Activated CD8-positive, alpha-beta memory T cell treated with anti-CD3 and anti-CD28 coated beads, Interleukin-2, amount 10 ng/mL, durations not matched to agents 7 days and 5 days (primary cell): ENCODE results near the gene AOPEP. TPM values are rescaled to one million over a fixed set of nuclear protein-coding genes. Genes with fewer than 3 reads are reported as not detected.

Experiments
- ATAC-seq: fragments of 150-1000 bp; cut with Tn5 transposase; one replicate; pipeline ENCODE4 v1.10.0; 2021; ENCODE audit warnings: moderate library complexity
- CTCF ChIA-PET: fragments of 350-600 bp; sonication (Branson Sonifier 250); formaldehyde crosslinking; loops from one replicate; lab custom pipeline; 2021; ENCODE audit warnings: antibody characterized with exemption; lab: Charles Lee
- DNase-seq: peaks from one replicate; pipeline ENCODE4 v3.0.0-alpha.2; 2020
- H3K27ac Mint-ChIP-seq: one replicate; pipeline ENCODE4 v1.8.0; 2021; ENCODE audit warnings: mild to moderate bottlenecking, mixed read lengths
- H3K27me3 Mint-ChIP-seq: one replicate; pipeline ENCODE4 v1.8.0; 2021; ENCODE audit warnings: mixed read lengths
- H3K36me3 Mint-ChIP-seq: one replicate; pipeline ENCODE4 v1.8.0; 2021; ENCODE audit warnings: mild to moderate bottlenecking, mixed read lengths
- H3K4me1 Mint-ChIP-seq: one replicate; pipeline ENCODE4 v1.8.0; 2021; ENCODE audit warnings: mixed read lengths
- H3K4me3 Mint-ChIP-seq: one replicate; pipeline ENCODE4 v1.8.0; 2021; ENCODE audit warnings: mild to moderate bottlenecking, moderate library complexity, mixed read lengths
- H3K9me3 Mint-ChIP-seq: one replicate; pipeline ENCODE4 v1.8.0; 2022; ENCODE audit warnings: low read depth, mixed read lengths
- total RNA-seq, 2 experiments: library from RNA; stranded (reverse); gene quantifications; one replicate each; pipeline ENCODE4 v1.2.3, GENCODE V29; 2021

AOPEP gene
- total RNA-seq, 2 experiments from 2014 or later = 9.8 to 13.7 TPM

- Mint-ChIP-seq H3K36me3 (peaks cover 26% of the 10 kb centered on the region), H3K9me3 (peaks cover 20% of the 10 kb centered on the region), H3K4me3 (no peak overlapping the region), H3K27ac (no peak overlapping the region), H3K27me3 (no peaks in the 10 kb centered on the region), H3K4me1 (peaks cover 2% of the 10 kb centered on the region)
- ATAC-seq (no peak), DNase-seq (no peak)
- CTCF ChIA-PET = no interaction called here
Observed at GRCh38 chr9:94888775-94889174, 162.3 kb downstream of the AOPEP start.

DNA sequence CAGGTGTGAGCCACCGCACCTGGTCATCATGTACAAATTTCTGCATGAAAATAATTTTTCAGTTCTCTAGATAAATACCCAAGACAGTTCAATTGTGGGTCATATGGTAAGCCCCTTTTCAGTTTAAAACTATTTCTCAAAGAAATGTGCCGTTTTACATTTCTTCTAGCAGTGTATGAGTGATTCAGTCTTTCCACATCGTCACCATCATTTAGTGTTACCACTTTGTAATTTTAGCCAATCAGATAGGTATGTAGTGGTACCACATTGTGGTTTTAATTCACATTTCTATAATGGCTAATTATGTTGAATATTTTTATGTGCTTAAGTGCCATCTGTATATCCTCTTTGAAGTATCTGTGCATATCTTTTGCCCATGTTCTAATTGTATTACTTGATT lies 163.1 kb downstream of the AOPEP start:
- no peak for DNase-seq
- peaks cover 26% of the 10 kb centered on the region for H3K36me3 Mint-ChIP-seq
- no peak overlapping the region for H3K4me3 Mint-ChIP-seq
- no peaks in the 10 kb centered on the region for H3K27me3 Mint-ChIP-seq
- H3K9me3 Mint-ChIP-seq = peaks cover 20% of the 10 kb centered on the region
- H3K4me1 Mint-ChIP-seq = peaks cover 9% of the 10 kb centered on the region
- H3K27ac Mint-ChIP-seq = no peak overlapping the region
- CTCF ChIA-PET = no interaction called here
- ATAC-seq = no peak

GRCh38 chr9:94891183-94891582 lies 164.7 kb downstream of the AOPEP start:
- Mint-ChIP-seq H3K36me3 (peaks cover 26% of the 10 kb centered on the region), H3K4me1 (peaks cover 17% of the 10 kb centered on the region), H3K9me3 (peaks cover 20% of the 10 kb centered on the region), H3K4me3 (no peak overlapping the region), H3K27ac (no peak overlapping the region), H3K27me3 (no peaks in the 10 kb centered on the region)
- no peak for DNase-seq
- no peak for ATAC-seq
- CTCF ChIA-PET = no interaction called here

DNA sequence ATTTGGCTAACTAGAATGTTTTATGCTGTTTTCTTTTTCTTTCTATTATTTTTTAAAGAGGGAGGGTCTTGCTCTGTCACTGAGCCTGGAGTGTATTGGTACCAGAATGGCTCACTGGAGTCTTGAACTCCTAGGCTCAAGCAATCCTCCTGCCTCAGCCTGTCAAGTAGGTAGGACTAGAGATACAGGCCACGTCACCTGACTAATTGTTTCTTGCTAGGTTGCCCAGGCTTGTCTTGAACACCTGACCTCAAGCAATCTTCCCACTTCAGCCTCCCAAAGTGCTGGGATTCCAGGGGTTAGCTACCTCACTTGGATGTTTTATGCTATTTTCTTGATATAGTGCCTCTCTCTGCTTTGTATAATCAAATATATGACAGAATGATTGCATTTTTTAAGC lies 166.2 kb downstream of the AOPEP start:
- Mint-ChIP-seq H3K4me3 (no peak overlapping the region), H3K36me3 (peaks cover 26% of the 10 kb centered on the region), H3K27me3 (no peaks in the 10 kb centered on the region), H3K4me1 (peaks cover 20% of the 10 kb centered on the region), H3K9me3 (peaks cover 20% of the 10 kb centered on the region), H3K27ac (no peak overlapping the region)
- DNase-seq (no peak), ATAC-seq (no peak)
- CTCF ChIA-PET = no interaction called here

- peaks cover 25% of the 10 kb centered on the region for H3K36me3 Mint-ChIP-seq
- CTCF ChIA-PET = no interaction called here
- no peak overlapping the region for H3K27ac Mint-ChIP-seq
- ATAC-seq (no peak), DNase-seq (no peak)
- no peak overlapping the region for H3K4me3 Mint-ChIP-seq
- H3K9me3 Mint-ChIP-seq = peaks cover 20% of the 10 kb centered on the region
- H3K27me3 Mint-ChIP-seq = no peaks in the 10 kb centered on the region
- H3K4me1 Mint-ChIP-seq = peaks cover 20% of the 10 kb centered on the region
Observed at GRCh38 chr9:94894094-94894699, 167.7 kb downstream of the AOPEP start.

DNA sequence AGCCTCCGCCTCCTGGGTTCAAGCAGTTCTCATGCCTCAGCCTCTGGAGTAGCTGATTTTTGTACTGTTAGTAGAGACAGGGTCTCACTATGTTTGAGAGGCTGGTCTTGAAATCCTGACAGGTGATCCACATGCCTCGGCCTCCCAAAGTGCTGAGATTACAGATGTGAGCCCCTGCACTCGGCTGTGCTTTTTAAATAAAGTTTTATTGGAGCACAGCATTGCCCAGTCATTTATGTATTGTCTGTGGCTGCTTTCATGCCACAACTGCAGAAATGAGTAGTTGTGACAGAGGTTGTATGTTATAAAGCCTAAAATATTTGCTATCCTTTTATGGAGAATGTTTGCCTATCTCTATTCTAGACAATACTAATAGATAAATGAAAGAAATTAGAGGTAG lies 169.2 kb downstream of the AOPEP start:
- H3K4me1 Mint-ChIP-seq = peaks cover 26% of the 10 kb centered on the region
- ATAC-seq = peak; percentile 23
- peaks cover 16% of the 10 kb centered on the region for H3K9me3 Mint-ChIP-seq
- CTCF ChIA-PET = no interaction called here
- H3K36me3 Mint-ChIP-seq = peaks cover 20% of the 10 kb centered on the region
- DNase-seq = peak; percentile 50
- H3K27me3 Mint-ChIP-seq = no peaks in the 10 kb centered on the region
- no peak overlapping the region for H3K4me3 Mint-ChIP-seq
- no peak overlapping the region for H3K27ac Mint-ChIP-seq

- no peak for ATAC-seq
- Mint-ChIP-seq H3K4me1 (peaks cover 32% of the 10 kb centered on the region), H3K36me3 (peaks cover 13% of the 10 kb centered on the region)
Observed at GRCh38 chr9:94896512-94896911, 170.0 kb downstream of the AOPEP start.

DNA sequence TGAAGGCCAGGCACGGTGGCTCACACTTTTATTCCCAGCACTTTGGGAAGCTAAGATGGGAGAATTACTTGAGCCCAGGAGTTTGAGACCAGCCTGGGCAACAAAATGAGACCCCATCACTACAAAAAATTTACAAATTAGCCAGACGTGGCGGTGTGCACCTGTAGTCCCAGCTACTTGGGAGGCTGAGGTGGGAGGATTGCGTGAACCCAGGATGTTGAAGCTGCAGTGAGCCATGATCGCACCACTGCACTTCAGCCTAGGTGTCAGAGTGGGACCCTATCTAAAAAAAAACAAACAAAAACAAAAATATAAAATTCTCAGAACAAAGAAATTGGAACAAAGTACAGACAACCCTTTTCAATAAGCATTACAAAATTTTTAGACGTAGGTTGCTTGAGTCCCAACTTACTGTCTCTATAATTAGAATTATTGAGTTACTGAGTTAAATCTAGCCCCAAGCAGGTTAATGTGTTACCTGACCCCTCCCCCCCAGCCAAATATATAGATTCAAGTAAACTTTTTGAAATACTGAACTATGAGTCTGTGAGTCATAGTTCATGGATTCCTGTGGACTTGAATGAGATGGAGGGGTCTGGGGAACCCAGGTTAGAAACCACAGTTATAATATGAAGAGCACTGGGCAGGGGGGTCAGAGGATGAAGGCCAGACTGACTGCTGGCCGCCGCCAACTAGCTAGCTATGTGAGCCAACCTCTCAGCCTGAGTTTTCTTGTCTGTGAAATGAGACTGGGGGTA lies 173.1 kb downstream of the AOPEP start:
- Mint-ChIP-seq H3K4me3 (no peak overlapping the region), H3K27me3 (no peaks in the 10 kb centered on the region), H3K4me1 (peaks cover 28% of the 10 kb centered on the region), H3K27ac (no peak overlapping the region), H3K36me3 (peaks cover 1% of the 10 kb centered on the region), H3K9me3 (no peaks in the 10 kb centered on the region)
- CTCF ChIA-PET = interaction anchor here (1.1 kb wide), 1 partner anchor 230 kb away, joined by 4 read pairs; no protein-coding TSS in a partner anchor
- ATAC-seq = no peak
- DNase-seq = no peak

More at GRCh38 chr9:94896512-94896911, 170.0 kb downstream of the AOPEP start:
- Mint-ChIP-seq H3K27me3 (no peaks in the 10 kb centered on the region), H3K9me3 (peaks cover 8% of the 10 kb centered on the region), H3K27ac (no peak overlapping the region), H3K4me3 (no peak overlapping the region)
- CTCF ChIA-PET = no interaction called here
- DNase-seq = no peak

GRCh38 chr9:94900222-94901018 lies 173.9 kb downstream of the AOPEP start:
- no peak for DNase-seq
- H3K4me3 Mint-ChIP-seq = no peak overlapping the region
- H3K9me3 Mint-ChIP-seq = no peaks in the 10 kb centered on the region
- H3K27ac Mint-ChIP-seq = peak overlapping the region; percentile 45
- CTCF ChIA-PET = no interaction called here
- H3K27me3 Mint-ChIP-seq = no peaks in the 10 kb centered on the region
- peaks cover 1% of the 10 kb centered on the region for H3K36me3 Mint-ChIP-seq
- peaks cover 26% of the 10 kb centered on the region for H3K4me1 Mint-ChIP-seq
- no peak for ATAC-seq

DNA sequence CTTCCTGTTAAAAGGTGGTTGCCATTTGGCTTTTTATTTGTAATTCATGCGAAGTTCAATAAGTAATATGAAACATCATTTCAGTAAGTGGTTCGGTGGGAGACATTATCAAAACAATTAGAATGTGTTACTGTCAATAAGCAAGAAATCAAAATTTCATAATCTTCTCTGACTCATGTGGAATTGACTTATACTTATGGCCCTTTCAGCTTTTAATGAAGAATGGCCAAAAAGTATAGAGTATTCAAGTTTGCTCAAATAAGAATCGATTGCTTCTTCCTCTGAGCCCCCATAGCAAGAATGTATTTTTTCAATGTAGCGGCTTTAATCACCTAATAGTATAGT lies 174.5 kb downstream of the AOPEP start:
- Mint-ChIP-seq H3K36me3 (peaks cover 1% of the 10 kb centered on the region), H3K4me1 (peaks cover 20% of the 10 kb centered on the region), H3K27ac (no peak overlapping the region), H3K27me3 (no peaks in the 10 kb centered on the region), H3K9me3 (no peaks in the 10 kb centered on the region), H3K4me3 (no peak overlapping the region)
- DNase-seq = no peak
- no peak for ATAC-seq
- CTCF ChIA-PET = no interaction called here

- Mint-ChIP-seq H3K9me3 (no peaks in the 10 kb centered on the region), H3K4me1 (peaks cover 18% of the 10 kb centered on the region), H3K27me3 (no peaks in the 10 kb centered on the region), H3K36me3 (no peaks in the 10 kb centered on the region), H3K4me3 (no peak overlapping the region), H3K27ac (no peak overlapping the region)
- DNase-seq = peak; percentile 8
- ATAC-seq = no peak
- CTCF ChIA-PET = interaction anchor here (1.2 kb wide), 1 partner anchor 13 kb away, joined by 3 read pairs; no protein-coding TSS in a partner anchor
Observed at GRCh38 chr9:94903961-94904421, 177.5 kb downstream of the AOPEP start.

DNA sequence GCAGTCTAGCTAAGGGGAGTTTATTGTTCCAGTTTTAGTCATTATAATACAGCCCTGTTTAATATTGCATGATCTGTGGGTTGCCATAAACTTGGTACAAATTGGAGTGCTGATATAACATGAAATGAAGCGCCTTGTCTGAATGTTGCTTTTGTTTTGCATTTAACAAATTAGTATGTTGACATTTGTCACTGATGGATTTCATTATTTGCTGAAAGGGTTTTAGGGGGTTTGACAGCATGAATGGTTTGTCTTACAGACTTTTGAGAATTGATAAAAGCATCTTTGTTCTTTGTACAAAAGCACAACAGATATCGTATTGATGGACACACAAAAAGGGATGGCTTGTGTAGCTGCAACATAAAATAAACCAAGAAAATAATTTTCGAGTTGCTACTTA lies 178.3 kb downstream of the AOPEP start:
- DNase-seq (no peak), ATAC-seq (no peak)
- CTCF ChIA-PET = interaction anchor here (1.2 kb wide), 1 partner anchor 13 kb away, joined by 3 read pairs; no protein-coding TSS in a partner anchor
- Mint-ChIP-seq H3K36me3 (no peaks in the 10 kb centered on the region), H3K4me3 (no peak overlapping the region), H3K27me3 (no peaks in the 10 kb centered on the region), H3K27ac (no peak overlapping the region), H3K4me1 (peaks cover 21% of the 10 kb centered on the region), H3K9me3 (no peaks in the 10 kb centered on the region)

- no peaks in the 10 kb centered on the region for H3K27me3 Mint-ChIP-seq
- H3K4me1 Mint-ChIP-seq = peaks cover 15% of the 10 kb centered on the region
- H3K9me3 Mint-ChIP-seq = no peaks in the 10 kb centered on the region
- H3K4me3 Mint-ChIP-seq = no peak overlapping the region
- ATAC-seq (no peak), DNase-seq (peak; percentile 16)
- CTCF ChIA-PET = no interaction called here
- H3K27ac Mint-ChIP-seq = no peak overlapping the region
- H3K36me3 Mint-ChIP-seq = no peaks in the 10 kb centered on the region
Observed at GRCh38 chr9:94905606-94906005, 179.1 kb downstream of the AOPEP start.
